IPS-20b (cell line): ENCODE measurements around the gene ARPC2.

Experiments used
- H3K27ac ChIP-seq: one replicate; pipeline ENCODE4 v1.5.1; 2013; ENCODE audit warnings: low read length
- H3K27me3 ChIP-seq: 2 replicates; pipeline ENCODE4 v1.6.1; 2013; ENCODE audit warnings: mild to moderate bottlenecking, low read length, inconsistent platforms; ENCODE audit not compliant: insufficient read depth
- H3K36me3 ChIP-seq: 2 replicates; pipeline ENCODE4 v1.6.1; 2013; ENCODE audit warnings: low read depth, mild to moderate bottlenecking, inconsistent platforms, low read length, moderate library complexity; ENCODE audit not compliant: insufficient read depth
- H3K4me1 ChIP-seq: 2 replicates; pipeline ENCODE4 v1.6.1; 2013; ENCODE audit warnings: mild to moderate bottlenecking, control low read depth, inconsistent platforms, low read length, moderate library complexity; ENCODE audit not compliant: insufficient read depth
- H3K4me3 ChIP-seq: 2 replicates; pipeline ENCODE4 v1.5.1; 2013; ENCODE audit warnings: mild to moderate bottlenecking, low read length, inconsistent platforms
- H3K9ac ChIP-seq: 2 replicates; pipeline ENCODE4 v1.6.1; 2013; ENCODE audit warnings: low read depth, mild to moderate bottlenecking, inconsistent platforms, low read length, moderate library complexity
- H3K9me3 ChIP-seq: 2 replicates; pipeline ENCODE4 v1.6.1; 2013; ENCODE audit warnings: mild to moderate bottlenecking, low read depth, low read length, inconsistent platforms; ENCODE audit not compliant: insufficient read depth

The ARPC2 gene

DNA sequence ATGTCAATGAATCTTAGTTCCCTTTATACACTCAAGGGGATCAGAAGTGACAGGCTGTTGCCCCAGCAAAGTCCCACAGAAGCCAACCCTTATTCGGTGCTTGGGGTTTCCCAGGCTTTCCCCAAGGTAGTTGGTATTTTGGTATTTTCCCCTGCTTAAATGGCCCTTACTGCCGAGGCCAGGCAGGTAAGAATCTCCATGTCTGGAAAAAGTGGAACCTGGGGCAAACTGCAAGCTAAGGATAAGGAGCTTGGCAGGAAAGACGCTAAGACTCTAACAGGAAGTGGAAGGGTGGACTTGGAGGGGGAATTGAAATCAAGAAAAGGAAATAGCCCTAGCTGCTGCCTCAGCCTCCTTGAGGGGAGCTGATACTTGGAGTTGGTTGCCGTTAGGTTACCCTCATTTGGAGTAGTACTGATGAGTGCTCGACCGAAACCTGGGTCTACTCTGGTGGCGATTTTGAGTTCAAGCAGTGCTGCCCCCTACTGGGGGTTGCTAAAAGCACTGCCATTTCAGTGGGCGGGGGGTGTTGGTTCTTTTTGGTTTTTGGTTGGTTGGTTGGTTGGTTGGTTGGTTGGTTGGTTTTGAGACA is 40.5 kb downstream of the ARPC2 start:
- H3K9ac ChIP-seq = no peak overlapping the region
- H3K27ac ChIP-seq = no peak overlapping the region

DNA sequence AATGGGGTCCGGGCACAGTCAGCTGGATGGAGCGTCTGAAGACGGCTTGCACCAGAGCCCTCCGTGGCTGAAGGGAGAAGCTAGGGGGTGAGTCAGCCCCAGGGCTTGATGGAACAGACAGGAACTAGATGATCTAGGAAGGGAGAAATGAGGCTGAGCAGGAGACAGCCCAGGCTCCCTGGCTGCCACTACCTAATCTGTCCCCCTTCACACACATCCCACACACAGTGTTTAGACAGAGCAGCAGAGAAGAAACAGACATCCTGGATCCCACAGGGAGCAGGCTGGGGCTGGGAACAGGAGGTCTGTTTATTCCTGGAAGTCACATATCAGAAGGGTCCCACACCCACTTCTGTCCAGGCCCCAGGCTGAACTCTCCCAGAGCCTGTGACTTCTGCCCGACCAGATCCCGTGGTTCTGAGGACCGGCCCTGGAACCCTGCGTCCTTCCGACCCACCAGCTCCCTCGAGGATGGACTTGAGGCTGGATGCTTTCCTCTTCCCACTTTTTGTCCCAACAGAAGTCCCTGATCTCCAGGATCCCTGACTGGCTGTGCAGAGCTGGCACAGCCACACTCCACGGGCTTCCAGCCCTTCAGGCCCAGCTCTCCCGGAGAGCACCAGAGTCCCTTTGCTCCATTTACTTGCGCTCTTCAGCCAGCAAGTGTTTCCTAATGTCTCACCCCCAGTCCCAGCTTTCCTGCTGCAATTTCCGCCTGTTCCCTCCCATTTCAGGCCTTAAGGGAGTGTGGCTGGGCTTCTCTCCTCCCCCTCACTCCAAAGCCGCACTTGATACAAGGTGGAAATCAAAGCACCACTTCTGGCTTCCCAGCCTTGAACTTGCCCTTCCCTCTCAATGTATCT is 42.3 kb downstream of the ARPC2 start:
- H3K36me3 ChIP-seq = peaks cover 34% of the 10 kb centered on the region
- no peaks in the 10 kb centered on the region for H3K27me3 ChIP-seq
- no peak overlapping the region for H3K9ac ChIP-seq
- H3K4me1 ChIP-seq = peaks cover 15% of the 10 kb centered on the region
- no peaks in the 10 kb centered on the region for H3K9me3 ChIP-seq
- no peak overlapping the region for H3K27ac ChIP-seq
- no peak overlapping the region for H3K4me3 ChIP-seq

More for the DNA sequence above, 40.5 kb downstream of the ARPC2 start:
- no peak overlapping the region for H3K4me3 ChIP-seq
- H3K27me3 ChIP-seq = no peaks in the 10 kb centered on the region
- peaks cover 43% of the 10 kb centered on the region for H3K36me3 ChIP-seq
- H3K9me3 ChIP-seq = no peaks in the 10 kb centered on the region
- H3K4me1 ChIP-seq = peaks cover 15% of the 10 kb centered on the region

DNA sequence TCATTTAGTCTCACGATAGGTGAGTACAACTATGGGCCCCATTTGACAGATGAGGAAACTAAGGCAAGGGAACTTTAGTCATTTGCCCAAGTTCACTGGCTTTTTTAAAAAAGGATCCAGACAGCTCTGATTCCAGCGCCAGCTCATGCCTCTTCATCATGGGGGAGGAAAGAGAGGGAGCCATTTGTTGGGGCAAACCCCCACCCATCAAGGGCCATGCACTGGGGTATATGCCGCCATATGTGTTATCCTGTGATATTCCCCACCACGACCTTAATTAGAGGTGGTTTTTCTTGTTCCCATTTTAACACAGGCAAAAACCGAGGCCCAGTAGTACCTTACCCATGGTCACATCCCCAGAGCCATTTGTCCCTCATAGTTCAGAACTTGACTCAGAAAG is 43.2 kb downstream of the ARPC2 start:
- Histone ChIP-seq H3K9me3 (no peaks in the 10 kb centered on the region), H3K4me3 (no peak overlapping the region), H3K4me1 (peaks cover 15% of the 10 kb centered on the region), H3K9ac (no peak overlapping the region), H3K27me3 (no peaks in the 10 kb centered on the region), H3K27ac (no peak overlapping the region), H3K36me3 (peaks cover 34% of the 10 kb centered on the region)

DNA sequence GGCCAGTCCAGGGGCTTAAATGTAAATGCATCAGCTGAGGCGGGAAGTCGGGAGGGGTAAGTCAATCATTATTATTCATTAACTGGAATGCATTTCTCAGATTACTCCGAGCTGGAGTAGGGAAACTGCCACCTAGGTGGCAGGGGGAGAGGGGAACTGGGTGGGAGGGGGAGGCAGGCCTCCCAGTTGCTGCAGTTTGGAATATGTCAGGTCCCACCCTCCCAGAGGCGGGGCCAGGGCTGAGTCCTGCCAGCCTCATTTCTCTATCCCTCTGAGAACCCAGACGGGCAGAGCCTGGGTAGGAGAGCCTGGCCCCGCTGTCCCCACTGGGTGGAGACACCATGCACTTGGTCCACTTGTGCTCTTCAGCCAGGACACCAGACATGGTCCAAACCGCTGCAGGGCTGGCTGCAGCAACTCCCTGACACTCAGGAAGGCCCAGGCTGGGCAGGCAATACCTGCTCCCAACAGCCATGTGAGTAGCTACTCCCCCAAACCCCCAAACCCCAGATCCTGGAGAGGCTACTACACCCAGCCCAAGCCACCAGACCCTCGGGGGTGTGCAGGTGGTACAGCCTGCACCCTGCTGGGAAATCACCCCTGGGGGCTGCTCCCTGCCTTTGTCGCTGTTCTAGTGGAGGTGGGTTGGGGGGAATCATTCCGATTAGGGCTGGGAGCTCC is 43.9 kb downstream of the ARPC2 start, which contains the start of gene GPBAR1:
Gene GPBAR1 (plus strand): TSS at position 274 of the 681 bp plus-strand sequence. CDS start 1,710 bp downstream, outside the sequence.
- H3K9ac ChIP-seq = no peak within 1 kb of the TSS; the same call in 1 of the 2 replicates
- no peaks in the 10 kb centered on the region for H3K9me3 ChIP-seq
- H3K27me3 ChIP-seq = no peaks in the 10 kb centered on the region
- no peak within 1 kb of the TSS for H3K27ac ChIP-seq
- H3K36me3 ChIP-seq = peaks cover 34% of the 10 kb centered on the region
- no peak within 1 kb of the TSS for H3K4me3 ChIP-seq
- peaks cover 15% of the 10 kb centered on the region for H3K4me1 ChIP-seq

DNA sequence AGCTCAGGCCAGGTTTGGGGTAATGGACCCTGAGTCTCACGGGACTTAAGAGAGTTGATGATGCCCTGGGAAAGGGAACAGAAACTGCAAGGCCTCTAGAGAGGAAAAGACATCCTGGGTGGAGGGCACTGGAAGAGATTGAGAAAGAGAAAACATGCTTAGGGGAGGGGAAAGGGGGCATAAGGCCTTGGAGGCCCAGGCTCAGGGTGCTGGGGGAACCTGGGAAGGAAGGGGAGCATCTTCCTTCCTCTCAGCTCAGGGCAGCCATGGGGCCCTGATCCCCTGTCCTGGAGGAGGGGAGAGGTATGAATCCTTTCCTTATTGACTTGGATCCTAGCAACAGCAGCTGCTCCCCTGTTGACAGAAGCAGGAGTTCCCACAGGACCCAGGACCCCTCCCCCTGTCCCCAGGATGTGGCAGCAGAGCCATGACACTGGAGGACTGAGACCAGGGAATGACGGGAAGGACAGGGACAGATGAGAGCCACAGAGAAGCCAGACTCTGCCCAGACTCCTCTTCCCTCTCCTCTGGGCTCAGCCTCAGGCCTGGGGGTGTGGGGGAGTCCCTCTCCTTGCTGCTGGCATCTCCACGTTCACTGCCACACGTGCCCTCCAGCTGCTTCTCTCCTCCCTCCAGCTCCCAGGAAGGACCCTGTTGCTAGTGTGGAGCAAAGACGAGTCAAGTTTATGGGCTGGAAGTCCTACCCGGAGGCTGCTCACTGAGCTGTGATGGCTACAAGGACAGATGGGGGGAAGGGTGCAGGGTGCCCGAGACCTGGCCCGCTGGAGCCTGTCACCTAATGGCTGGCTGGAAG is 44.6 kb downstream of the ARPC2 start:
- Histone ChIP-seq H3K9ac (no peak overlapping the region; the same call in 1 of the 2 replicates), H3K36me3 (peaks cover 37% of the 10 kb centered on the region), H3K4me3 (no peak overlapping the region), H3K27me3 (no peaks in the 10 kb centered on the region), H3K9me3 (no peaks in the 10 kb centered on the region), H3K27ac (no peak overlapping the region), H3K4me1 (peaks cover 15% of the 10 kb centered on the region)

DNA sequence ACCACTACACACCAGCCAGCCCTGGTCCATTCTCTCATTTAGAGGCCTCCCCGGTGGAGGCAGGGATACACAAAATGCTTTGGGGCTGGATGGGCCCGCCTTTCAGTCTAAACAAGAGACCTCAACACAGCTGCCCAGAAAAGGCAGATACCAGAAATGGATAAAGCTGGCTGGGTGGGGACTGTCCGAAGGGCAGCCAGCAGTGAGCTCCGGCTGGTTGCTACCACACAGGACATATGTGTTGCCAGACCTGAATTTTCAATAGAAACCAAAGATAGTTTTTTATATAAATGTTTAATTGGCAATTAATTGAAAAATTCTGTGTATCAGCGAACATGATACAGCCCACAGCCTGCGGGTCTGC is 45.2 kb downstream of the ARPC2 start:
- Histone ChIP-seq H3K9ac (no peak overlapping the region), H3K27ac (no peak overlapping the region), H3K4me1 (peaks cover 15% of the 10 kb centered on the region), H3K36me3 (peaks cover 39% of the 10 kb centered on the region), H3K9me3 (no peaks in the 10 kb centered on the region), H3K27me3 (no peaks in the 10 kb centered on the region), H3K4me3 (no peak overlapping the region)

DNA sequence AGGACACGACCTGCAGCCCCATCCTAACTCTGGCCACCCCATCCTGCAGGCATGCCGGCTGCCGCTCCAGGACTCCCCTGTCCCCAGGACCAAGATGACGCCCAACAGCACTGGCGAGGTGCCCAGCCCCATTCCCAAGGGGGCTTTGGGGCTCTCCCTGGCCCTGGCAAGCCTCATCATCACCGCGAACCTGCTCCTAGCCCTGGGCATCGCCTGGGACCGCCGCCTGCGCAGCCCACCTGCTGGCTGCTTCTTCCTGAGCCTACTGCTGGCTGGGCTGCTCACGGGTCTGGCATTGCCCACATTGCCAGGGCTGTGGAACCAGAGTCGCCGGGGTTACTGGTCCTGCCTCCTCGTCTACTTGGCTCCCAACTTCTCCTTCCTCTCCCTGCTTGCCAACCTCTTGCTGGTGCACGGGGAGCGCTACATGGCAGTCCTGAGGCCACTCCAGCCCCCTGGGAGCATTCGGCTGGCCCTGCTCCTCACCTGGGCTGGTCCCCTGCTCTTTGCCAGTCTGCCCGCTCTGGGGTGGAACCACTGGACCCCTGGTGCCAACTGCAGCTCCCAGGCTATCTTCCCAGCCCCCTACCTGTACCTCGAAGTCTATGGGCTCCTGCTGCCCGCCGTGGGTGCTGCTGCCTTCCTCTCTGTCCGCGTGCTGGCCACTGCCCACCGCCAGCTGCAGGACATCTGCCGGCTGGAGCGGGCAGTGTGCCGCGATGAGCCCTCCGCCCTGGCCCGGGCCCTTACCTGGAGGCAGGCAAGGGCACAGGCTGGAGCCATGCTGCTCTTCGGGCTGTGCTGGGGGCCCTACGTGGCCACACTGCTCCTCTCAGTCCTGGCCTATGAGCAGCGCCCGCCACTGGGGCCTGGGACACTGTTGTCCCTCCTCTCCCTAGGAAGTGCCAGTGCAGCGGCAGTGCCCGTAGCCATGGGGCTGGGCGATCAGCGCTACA is 45.9 kb downstream of the ARPC2 start:
- H3K9me3 ChIP-seq = no peaks in the 10 kb centered on the region
- H3K9ac ChIP-seq = no peak overlapping the region
- no peaks in the 10 kb centered on the region for H3K27me3 ChIP-seq
- no peak overlapping the region for H3K27ac ChIP-seq
- H3K4me1 ChIP-seq = peaks cover 15% of the 10 kb centered on the region
- peaks cover 45% of the 10 kb centered on the region for H3K36me3 ChIP-seq
- no peak overlapping the region for H3K4me3 ChIP-seq

DNA sequence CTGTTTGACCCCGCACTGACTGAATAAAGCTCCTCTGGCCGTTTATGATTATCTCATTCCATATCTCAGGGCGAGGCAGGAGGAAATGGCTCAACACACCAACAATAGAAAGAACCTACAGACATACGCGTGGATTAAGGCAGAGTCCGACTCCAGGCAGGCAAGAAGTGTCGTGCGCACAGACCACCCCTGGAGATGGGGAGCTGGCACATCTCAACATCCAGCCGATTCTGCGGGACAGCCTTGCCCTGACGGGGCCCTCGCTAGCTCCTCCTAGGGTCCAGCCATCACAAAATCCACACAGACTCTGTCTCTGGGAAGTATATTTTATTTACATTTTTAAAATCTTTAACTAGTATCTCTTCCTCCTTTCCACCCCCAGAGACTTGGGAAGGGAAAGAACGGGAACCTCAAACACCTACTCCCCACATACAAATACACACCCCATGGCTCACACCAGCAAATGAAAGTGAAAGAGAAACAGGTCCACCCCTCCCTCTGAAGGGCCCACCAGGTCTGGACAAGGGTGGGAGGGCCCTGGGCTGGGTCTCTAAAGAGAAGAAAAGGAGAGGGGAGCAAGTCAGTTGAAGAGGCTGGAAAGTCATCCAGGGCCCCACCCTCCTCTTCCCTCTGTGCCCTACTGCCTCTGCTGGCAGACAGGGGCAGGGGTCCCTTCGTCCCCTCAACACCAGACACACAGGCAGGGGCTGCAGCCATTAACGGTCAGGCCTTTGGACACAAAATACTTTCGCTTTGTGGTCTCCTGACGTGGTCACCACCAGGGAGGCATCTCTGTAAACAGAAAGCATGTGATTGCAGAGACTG is 47.0 kb downstream of the ARPC2 start:
- Histone ChIP-seq H3K27me3 (no peaks in the 10 kb centered on the region), H3K36me3 (peaks cover 45% of the 10 kb centered on the region), H3K4me3 (no peak overlapping the region), H3K9me3 (no peaks in the 10 kb centered on the region), H3K4me1 (peaks cover 16% of the 10 kb centered on the region), H3K9ac (no peak overlapping the region), H3K27ac (no peak overlapping the region)

DNA sequence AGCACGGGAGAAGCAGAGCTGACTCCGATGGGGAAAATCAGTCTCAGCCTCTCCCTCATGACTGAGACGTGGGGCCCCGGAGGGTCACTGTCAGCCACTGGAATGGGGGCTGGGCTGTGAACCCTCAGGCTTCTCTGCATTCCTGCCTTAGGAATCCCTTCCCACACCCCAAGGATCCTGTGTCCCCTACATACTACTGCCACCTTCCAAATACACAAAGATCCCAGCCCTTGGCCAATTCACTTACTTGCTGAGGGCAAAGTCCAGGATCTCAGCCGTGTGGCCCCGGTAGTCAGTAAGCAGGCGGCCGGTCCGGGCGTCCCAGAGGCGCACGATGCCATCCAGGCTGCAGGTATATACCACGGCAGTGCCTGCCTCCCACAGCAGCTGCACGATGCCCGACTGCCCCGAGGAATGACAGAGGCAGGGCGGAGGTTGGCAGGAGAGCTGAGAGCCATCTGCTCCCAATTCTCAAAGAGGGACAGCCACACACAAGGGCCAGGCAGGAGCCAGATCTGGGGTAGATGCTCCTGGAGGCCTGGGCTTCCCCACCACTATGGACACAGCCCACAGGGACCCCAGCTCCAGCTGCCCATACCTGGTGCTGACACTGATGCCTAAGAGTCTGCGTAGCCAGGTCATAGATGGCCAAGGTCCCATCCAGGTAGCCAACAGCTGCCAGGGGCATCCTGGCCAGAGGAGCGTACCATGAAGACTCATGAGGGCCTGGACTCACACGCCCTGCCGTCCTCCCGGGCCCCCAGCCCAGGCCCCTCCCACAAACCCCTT is 48.0 kb downstream of the ARPC2 start:
- H3K36me3 ChIP-seq = peaks cover 45% of the 10 kb centered on the region
- H3K9me3 ChIP-seq = no peaks in the 10 kb centered on the region
- H3K27me3 ChIP-seq = no peaks in the 10 kb centered on the region
- no peak overlapping the region for H3K27ac ChIP-seq
- H3K9ac ChIP-seq = no peak overlapping the region
- H3K4me1 ChIP-seq = peaks cover 18% of the 10 kb centered on the region
- no peak overlapping the region for H3K4me3 ChIP-seq
